HFFc6 (cell line): Measurements from ENCODE around the gene SMOC2. TPM values are rescaled to one million over a fixed set of nuclear protein-coding genes. Genes with fewer than 3 reads are reported as not detected.
"Not testable (repeated sequence)": the region's sequence is repeated elsewhere in the genome, so short reads cannot be mapped to it uniquely, and the experiment has no call there.

ENCODE experiments used
- DNase-seq: peaks from one replicate; pipeline ENCODE4 v3.0.0-alpha.2; 2018
- H3K27ac Mint-ChIP-seq: 2 replicates; pipeline ENCODE4 v1.8.0; 2020; ENCODE audit warnings: mild to moderate bottlenecking, mixed read lengths
- H3K27me3 Mint-ChIP-seq: 2 replicates; pipeline ENCODE4 v1.8.0; 2021; ENCODE audit warnings: mild to moderate bottlenecking, moderate library complexity, mixed read lengths; ENCODE audit not compliant: insufficient read depth
- H3K36me3 Mint-ChIP-seq: 2 replicates; pipeline ENCODE4 v1.8.0; 2021; ENCODE audit warnings: low read depth, mixed read lengths
- H3K4me1 Mint-ChIP-seq: 2 replicates; pipeline ENCODE4 v1.8.0; 2020; ENCODE audit warnings: low read depth, mixed read lengths
- H3K4me3 Mint-ChIP-seq: 2 replicates; pipeline ENCODE4 v1.8.0; 2020; ENCODE audit warnings: mild to moderate bottlenecking, moderate library complexity, mixed read lengths
- H3K9me3 Mint-ChIP-seq: 2 replicates; pipeline ENCODE4 v1.8.0; 2020; ENCODE audit warnings: mild to moderate bottlenecking, mixed read lengths
- CTCF ChIP-seq: fragments of 200-600 bp; sonication (generic); IDR thresholded peaks from 2 replicates; pipeline ENCODE4 v1.5.0; 2021; ENCODE audit warnings: antibody characterized with exemption, mild to moderate bottlenecking
- total RNA-seq, 6 experiments: library from RNA; stranded (reverse); fragmentation: NEBNext Ultra II Directional; extraction: Animal tissue kit (Norgen Biotek cat#: 25700); gene quantifications; 2 replicates in 1 of 6; 3 replicates in 5 of 6; pipeline ENCODE4 v1.2.3, GENCODE V29; 2021

Gene SMOC2
- total RNA-seq, 6 experiments from 2014 or later: not detected

GRCh38 chr6:168534265-168534664 is 93.3 kb downstream of the SMOC2 start:
- Mint-ChIP-seq H3K4me1 (no peaks in the 10 kb centered on the region), H3K27ac (no peak overlapping the region), H3K4me3 (no peak overlapping the region), H3K27me3 (no peaks in the 10 kb centered on the region), H3K9me3 (peaks cover 45% of the 10 kb centered on the region), H3K36me3 (peaks cover 8% of the 10 kb centered on the region; the same call in 1 of the 2 replicates)
- DNase-seq: no peak
- no peak for TF ChIP-seq CTCF

- H3K27me3 Mint-ChIP-seq: no peaks in the 10 kb centered on the region
- H3K4me3 Mint-ChIP-seq: no peak overlapping the region
- peaks cover 42% of the 10 kb centered on the region for H3K9me3 Mint-ChIP-seq
- no peaks in the 10 kb centered on the region for H3K4me1 Mint-ChIP-seq
- no peak for DNase-seq
- H3K36me3 Mint-ChIP-seq: peaks cover 8% of the 10 kb centered on the region; the same call in 1 of the 2 replicates
- H3K27ac Mint-ChIP-seq: no peak overlapping the region
- no peak for TF ChIP-seq CTCF
These were observed 94.7 kb downstream of the SMOC2 start for GRCh38 chr6:168535711-168536110.

GRCh38 chr6:168536196-168536595 is 95.2 kb downstream of the SMOC2 start:
- Mint-ChIP-seq H3K27me3 (no peaks in the 10 kb centered on the region), H3K27ac (no peak overlapping the region), H3K9me3 (peaks cover 42% of the 10 kb centered on the region), H3K4me3 (no peak overlapping the region), H3K36me3 (peaks cover 8% of the 10 kb centered on the region; the same call in 1 of the 2 replicates), H3K4me1 (no peaks in the 10 kb centered on the region)
- no peak for DNase-seq
- TF ChIP-seq CTCF: no peak

- Mint-ChIP-seq H3K27ac (no peak overlapping the region), H3K4me1 (no peaks in the 10 kb centered on the region), H3K27me3 (no peaks in the 10 kb centered on the region), H3K4me3 (no peak overlapping the region), H3K36me3 (peaks cover 8% of the 10 kb centered on the region; the same call in 1 of the 2 replicates), H3K9me3 (peaks cover 46% of the 10 kb centered on the region)
- DNase-seq: no peak
- no peak for TF ChIP-seq CTCF
These were observed 95.9 kb downstream of the SMOC2 start for GRCh38 chr6:168536665-168537539.

- Mint-ChIP-seq H3K36me3 (peaks cover 8% of the 10 kb centered on the region; the same call in 1 of the 2 replicates), H3K9me3 (peaks cover 49% of the 10 kb centered on the region), H3K27me3 (no peaks in the 10 kb centered on the region), H3K4me1 (no peaks in the 10 kb centered on the region), H3K27ac (no peak overlapping the region), H3K4me3 (no peak overlapping the region)
- no peak for TF ChIP-seq CTCF
- DNase-seq: no peak
These were observed 96.5 kb downstream of the SMOC2 start for GRCh38 chr6:168537540-168537884.

GRCh38 chr6:168538188-168538891 is 97.4 kb downstream of the SMOC2 start:
- not testable (repeated sequence) for H3K4me1 Mint-ChIP-seq, H3K4me3 Mint-ChIP-seq, H3K27ac Mint-ChIP-seq, DNase-seq, H3K36me3 Mint-ChIP-seq, H3K27me3 Mint-ChIP-seq
- peaks cover 45% of the 10 kb centered on the region for H3K9me3 Mint-ChIP-seq
